ENCODE results near the gene NTN5. TPM values are rescaled to one million over a fixed set of nuclear protein-coding genes. Genes with fewer than 3 reads are reported as not detected.
A peak's percentile ranks its signal among the peaks of the same experiment; 100 is the strongest.

Gene NTN5
- total and polyA plus RNA-seq, 9 of the 15 experiments (the other 6 are each of a cell fraction or from before 2014, with no cell fraction given) = not detected

- TF ChIP-seq CUX1 (CRISPR knock-in tag; IDR thresholded peaks at IDR 0.05) (no peak), CEBPB (tag; IDR thresholded peaks at IDR 0.05) (no peak), ZNF41 (CRISPR knock-in tag; conservative IDR thresholded peaks at IDR 0.05) (no peak), ZNF639 (CRISPR knock-in tag; conservative IDR thresholded peaks at IDR 0.05 in 1 of 2, IDR thresholded peaks at IDR 0.05 in 1 of 2) (no peak), NR0B1 (IDR thresholded peaks at IDR 0.05; ENCODE audit: partially characterized antibody) (no peak), ATF1 (CRISPR knock-in tag; IDR thresholded peaks at IDR 0.05) (no peak), ATF1 (tag; IDR thresholded peaks at IDR 0.05) (no peak), HDGF (IDR thresholded peaks at IDR 0.05) (peak; percentile 34; the same call in 1 of the 2 replicates), PHF8 (IDR thresholded peaks at IDR 0.05; ENCODE audit: borderline replicate concordance, low read length) (peak; percentile 30; the same call in 1 of the 2 replicates), POLR2G (IDR thresholded peaks at IDR 0.05; ENCODE audit: low read depth, low read length) (no peak), SREBF1 (IDR thresholded peaks at IDR 0.05; ENCODE audit: borderline replicate concordance, low read depth, low read length) (no peak), RBM22 (IDR thresholded peaks at IDR 0.05; ENCODE audit: low read depth, low read length, poor library complexity, severe bottlenecking) (no peak), ZZZ3 (IDR thresholded peaks at IDR 0.05) (no peak), TCFL5 (CRISPR knock-in tag; conservative IDR thresholded peaks at IDR 0.05) (no peak), ZBTB7A (IDR thresholded peaks at IDR 0.05; ENCODE audit: borderline replicate concordance, control insufficient read depth, low read depth, low read length) (peak; percentile 47; the same call in 1 of the 2 replicates), CSDE1 (IDR thresholded peaks at IDR 0.05) (no peak)
- TF ChIP-seq, protein P1, sequence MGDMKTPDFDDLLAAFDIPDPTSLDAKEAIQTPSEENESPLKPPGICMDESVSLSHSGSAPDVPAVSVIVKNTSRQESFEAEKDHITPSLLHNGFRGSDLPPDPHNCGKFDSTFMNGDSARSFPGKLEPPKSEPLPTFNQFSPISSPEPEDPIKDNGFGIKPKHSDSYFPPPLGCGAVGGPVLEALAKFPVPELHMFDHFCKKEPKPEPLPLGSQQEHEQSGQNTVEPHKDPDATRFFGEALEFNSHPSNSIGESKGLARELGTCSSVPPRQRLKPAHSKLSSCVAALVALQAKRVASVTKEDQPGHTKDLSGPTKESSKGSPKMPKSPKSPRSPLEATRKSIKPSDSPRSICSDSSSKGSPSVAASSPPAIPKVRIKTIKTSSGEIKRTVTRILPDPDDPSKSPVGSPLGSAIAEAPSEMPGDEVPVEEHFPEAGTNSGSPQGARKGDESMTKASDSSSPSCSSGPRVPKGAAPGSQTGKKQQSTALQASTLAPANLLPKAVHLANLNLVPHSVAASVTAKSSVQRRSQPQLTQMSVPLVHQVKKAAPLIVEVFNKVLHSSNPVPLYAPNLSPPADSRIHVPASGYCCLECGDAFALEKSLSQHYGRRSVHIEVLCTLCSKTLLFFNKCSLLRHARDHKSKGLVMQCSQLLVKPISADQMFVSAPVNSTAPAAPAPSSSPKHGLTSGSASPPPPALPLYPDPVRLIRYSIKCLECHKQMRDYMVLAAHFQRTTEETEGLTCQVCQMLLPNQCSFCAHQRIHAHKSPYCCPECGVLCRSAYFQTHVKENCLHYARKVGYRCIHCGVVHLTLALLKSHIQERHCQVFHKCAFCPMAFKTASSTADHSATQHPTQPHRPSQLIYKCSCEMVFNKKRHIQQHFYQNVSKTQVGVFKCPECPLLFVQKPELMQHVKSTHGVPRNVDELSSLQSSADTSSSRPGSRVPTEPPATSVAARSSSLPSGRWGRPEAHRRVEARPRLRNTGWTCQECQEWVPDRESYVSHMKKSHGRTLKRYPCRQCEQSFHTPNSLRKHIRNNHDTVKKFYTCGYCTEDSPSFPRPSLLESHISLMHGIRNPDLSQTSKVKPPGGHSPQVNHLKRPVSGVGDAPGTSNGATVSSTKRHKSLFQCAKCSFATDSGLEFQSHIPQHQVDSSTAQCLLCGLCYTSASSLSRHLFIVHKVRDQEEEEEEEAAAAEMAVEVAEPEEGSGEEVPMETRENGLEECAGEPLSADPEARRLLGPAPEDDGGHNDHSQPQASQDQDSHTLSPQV (IDR thresholded peaks at IDR 0.05) = no peak
Measured at GRCh38 chr19:48720251-48720612, 47.4 kb upstream of the NTN5 start (continued).
